Lung (tissue), 12 donors: Measurements from ENCODE around the gene COMMD1. TPM values are rescaled to one million over a fixed set of nuclear protein-coding genes. Genes with fewer than 3 reads are reported as not detected.
A peak's percentile ranks its signal among the peaks of the same experiment; 100 is the strongest.

Experiments used
- ATAC-seq: fragments of 200-7000 bp; cut with Tn5 transposase; one replicate; pipeline ENCODE4 v1.9.1; 2020; ENCODE audit warnings: moderate number of reproducible peaks; ENCODE audit not compliant: insufficient read depth, low FRiP score
- DNase-seq, 3 donors: peaks; one replicate each; pipeline ENCODE4 v3.0.0-alpha.2; 2013 to 2017
- H3K27ac ChIP-seq, 2 donors: one replicate each; pipeline ENCODE4 v1.5.1; 2013; ENCODE audit warnings: mild to moderate bottlenecking in 2 of 2, moderate library complexity in 2 of 2, control low read depth in 1 of 2, inconsistent platforms in 1 of 2, low read depth in 1 of 2, low read length in 1 of 2
- H3K27me3 ChIP-seq, 3 donors: one replicate each; pipeline ENCODE4 v1.5.1; 2013; ENCODE audit warnings: low read length in 2 of 3; ENCODE audit not compliant: control insufficient read depth in 3 of 3, insufficient read depth in 3 of 3
- H3K36me3 ChIP-seq, 4 donors: one replicate each; pipeline ENCODE4 v1.5.1; 2013; ENCODE audit warnings: low read length in 4 of 4, mild to moderate bottlenecking in 1 of 4, moderate library complexity in 1 of 4; ENCODE audit not compliant: control insufficient read depth in 4 of 4, insufficient read depth in 4 of 4
- H3K4me1 ChIP-seq, 5 donors: one replicate each; pipeline ENCODE4 v1.5.1; 2013; ENCODE audit warnings: low read length in 5 of 5, mild to moderate bottlenecking in 2 of 5, moderate library complexity in 1 of 5; ENCODE audit not compliant: control insufficient read depth in 5 of 5, insufficient read depth in 5 of 5
- H3K4me3 ChIP-seq: one replicate; pipeline ENCODE4 v1.5.1; 2013; ENCODE audit warnings: mild to moderate bottlenecking, control low read depth, moderate library complexity
- H3K9ac ChIP-seq, 2 donors: one replicate each; pipeline ENCODE4 v1.5.1; 2013; ENCODE audit warnings: low read length in 2 of 2, control low read depth in 1 of 2; ENCODE audit not compliant: insufficient read depth in 1 of 2
- H3K9me3 ChIP-seq, 4 donors: one replicate each; pipeline ENCODE4 v1.5.1; 2013; ENCODE audit warnings: low read length in 3 of 4, mild to moderate bottlenecking in 1 of 4, moderate library complexity in 1 of 4; ENCODE audit not compliant: control insufficient read depth in 4 of 4, insufficient read depth in 3 of 4
- WGBS, 2 donors: extraction: QIAGEN DNeasy Blood & Tissue Kit; methylation state at CpG; one replicate each; pipeline ENCODE4 v1.1.7; 2013; 5-methylcytosine and 5-hydroxymethylcytosine counted together
- polyA plus RNA-seq, 2 donors: library from polyadenylated mRNA; stranded (reverse); fragments of 200-250 nt; gene quantifications; one replicate each; pipeline ENCODE4 v1.2.1, GENCODE V29; 2013
- total RNA-seq, 2 donors: library from RNA; depleted of rRNA in 1 of 2; stranded (reverse); fragments of >200 nt in 1 of 2; gene quantifications; one replicate each; pipeline ENCODE4 v1.2.1, GENCODE V29; 2014 to 2021
- TF ChIP-seq, protein P1 (sequence below): IDR thresholded peaks from 2 replicates; pipeline ENCODE4 v1.5.1; 2012; ENCODE audit warnings: mild to moderate bottlenecking; ENCODE audit errors: control extremely low read depth, extremely low read depth
- donor health status: control.
- donor health status: control.
- donor health status: Bipolar disorder and iron deficiency.
- donor health status: healthy.
- donor health status: DM: yes; HTN: yes; CAD: no.

COMMD1 gene
- total and polyA plus RNA-seq, 4 donors: 31.0 to 41.7 (median 35.2) TPM

DNA sequence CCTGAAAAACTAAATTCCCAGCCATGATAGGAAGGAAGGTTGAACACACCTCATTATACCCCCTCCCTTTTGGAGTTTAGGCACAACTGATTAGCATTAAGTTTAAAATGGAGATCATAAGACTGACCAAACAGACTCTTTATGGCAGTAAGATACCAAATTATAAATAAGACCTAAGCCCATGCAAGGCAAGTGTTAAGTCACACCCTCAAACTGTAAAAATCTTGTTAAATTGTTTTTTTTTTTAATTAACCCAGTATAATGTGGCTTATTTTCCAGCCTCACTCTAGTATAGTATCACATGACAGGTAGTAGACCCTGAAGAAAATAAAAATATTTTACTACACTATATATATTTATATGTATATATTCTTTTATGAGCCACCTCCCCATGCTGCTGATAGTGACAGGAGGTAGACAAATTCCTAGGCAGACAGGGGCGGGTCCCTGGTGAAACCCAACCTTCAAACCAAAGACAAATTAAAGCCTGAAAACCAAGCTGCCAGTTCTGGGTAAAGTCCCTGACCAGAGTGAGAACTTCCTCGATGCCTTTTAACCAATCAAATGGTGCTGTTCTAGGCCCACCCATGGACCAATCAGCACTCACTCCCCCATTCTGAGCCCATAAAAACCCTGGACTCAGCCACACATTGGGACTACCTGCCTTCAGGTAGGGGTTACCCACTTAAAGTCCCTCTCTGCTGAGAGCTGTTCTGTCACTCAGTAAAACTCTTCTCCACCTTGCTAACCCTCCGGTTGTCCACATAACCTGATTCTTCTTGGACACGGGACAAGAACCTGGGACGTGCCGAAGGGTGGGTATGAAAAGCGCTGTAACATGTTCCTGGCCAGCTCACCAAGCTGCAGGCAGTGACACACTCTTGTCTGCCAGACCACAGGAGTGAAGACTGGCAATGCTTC lies 166.5 kb downstream of the COMMD1 start:
- no peak overlapping the region for H3K4me3 ChIP-seq
- no peak overlapping the region for H3K9ac ChIP-seq
- DNase-seq: no peak
- no peak for ATAC-seq
- peaks cover 0 to 8% (median under 1%) of the 10 kb centered on the region in 4 donors for H3K36me3 ChIP-seq
- WGBS, 2 donors: 97 to 98% methylated on average over 7 of the region's 7 CpGs
- H3K27me3 ChIP-seq: no peaks in the 10 kb centered on the region
- no peak overlapping the region for H3K27ac ChIP-seq
- H3K9me3 ChIP-seq: peaks cover 0 to 8% (median 3%) of the 10 kb centered on the region in 4 donors
- TF ChIP-seq, protein P1, sequence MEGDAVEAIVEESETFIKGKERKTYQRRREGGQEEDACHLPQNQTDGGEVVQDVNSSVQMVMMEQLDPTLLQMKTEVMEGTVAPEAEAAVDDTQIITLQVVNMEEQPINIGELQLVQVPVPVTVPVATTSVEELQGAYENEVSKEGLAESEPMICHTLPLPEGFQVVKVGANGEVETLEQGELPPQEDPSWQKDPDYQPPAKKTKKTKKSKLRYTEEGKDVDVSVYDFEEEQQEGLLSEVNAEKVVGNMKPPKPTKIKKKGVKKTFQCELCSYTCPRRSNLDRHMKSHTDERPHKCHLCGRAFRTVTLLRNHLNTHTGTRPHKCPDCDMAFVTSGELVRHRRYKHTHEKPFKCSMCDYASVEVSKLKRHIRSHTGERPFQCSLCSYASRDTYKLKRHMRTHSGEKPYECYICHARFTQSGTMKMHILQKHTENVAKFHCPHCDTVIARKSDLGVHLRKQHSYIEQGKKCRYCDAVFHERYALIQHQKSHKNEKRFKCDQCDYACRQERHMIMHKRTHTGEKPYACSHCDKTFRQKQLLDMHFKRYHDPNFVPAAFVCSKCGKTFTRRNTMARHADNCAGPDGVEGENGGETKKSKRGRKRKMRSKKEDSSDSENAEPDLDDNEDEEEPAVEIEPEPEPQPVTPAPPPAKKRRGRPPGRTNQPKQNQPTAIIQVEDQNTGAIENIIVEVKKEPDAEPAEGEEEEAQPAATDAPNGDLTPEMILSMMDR: no peak
- peaks cover 0 to 3% (median 0%) of the 10 kb centered on the region in 5 donors for H3K4me1 ChIP-seq

DNA sequence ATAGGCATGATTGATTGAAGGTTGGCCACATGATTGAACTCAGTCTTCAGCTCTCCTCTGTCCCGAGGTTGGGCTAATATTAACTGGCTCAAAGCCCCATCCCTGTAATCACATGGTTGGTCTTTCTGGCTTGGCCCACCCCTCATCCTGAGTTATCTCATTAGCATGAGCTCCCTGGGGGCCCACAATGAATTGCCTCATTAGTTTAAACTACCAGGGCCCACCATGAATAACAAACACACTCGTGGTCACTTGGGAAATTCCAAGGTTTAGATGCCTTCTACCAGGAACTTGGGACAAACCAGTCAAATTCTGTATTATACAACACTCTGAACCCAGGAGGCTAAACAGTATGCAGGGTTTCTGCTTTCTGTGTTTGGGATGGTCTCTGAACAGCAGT lies 168.8 kb downstream of the COMMD1 start:
- TF ChIP-seq, protein P1: no peak
- Histone ChIP-seq H3K9me3 (peaks cover 0 to 8% (median 3%) of the 10 kb centered on the region in 4 donors), H3K9ac (no peak overlapping the region), H3K4me3 (no peak overlapping the region), H3K27ac (no peak overlapping the region), H3K36me3 (peaks cover 0 to 8% (median under 1%) of the 10 kb centered on the region in 4 donors), H3K4me1 (peaks cover 0 to 4% (median 0%) of the 10 kb centered on the region in 5 donors), H3K27me3 (no peaks in the 10 kb centered on the region)
- ATAC-seq: no peak
- DNase-seq: no peak
- 79 to 82% methylated on average over 2 of the region's 2 CpGs for WGBS, 2 donors

DNA sequence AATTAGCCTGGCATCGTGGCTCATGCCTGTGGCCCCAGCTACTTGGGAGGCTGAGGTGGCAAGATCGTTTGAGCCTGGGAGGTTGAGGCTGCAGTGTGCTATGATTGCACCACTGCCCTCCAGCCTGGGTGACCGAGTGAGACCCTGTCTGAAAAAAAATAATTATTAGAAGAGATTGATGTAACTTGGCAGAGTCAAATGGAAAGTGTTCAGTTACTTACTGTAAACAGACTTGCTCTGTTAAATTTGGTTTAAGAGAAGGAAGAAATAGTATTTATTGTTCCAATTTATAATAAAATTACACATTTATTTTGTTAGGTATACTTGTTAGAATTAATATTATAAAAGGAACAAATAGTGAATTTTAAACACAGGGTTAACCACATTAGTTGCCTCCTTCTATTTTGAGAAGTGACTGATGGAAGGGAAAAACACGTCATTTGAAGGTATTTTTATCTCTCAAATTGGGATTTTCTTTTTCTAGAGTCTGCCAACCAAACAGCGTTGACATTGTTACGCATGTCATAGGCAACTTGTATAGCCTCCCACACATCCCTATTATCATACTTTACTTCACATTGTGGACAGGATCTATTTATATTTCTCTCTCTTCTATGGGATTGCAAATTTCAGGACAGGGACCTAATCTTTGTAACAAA lies 171.6 kb downstream of the COMMD1 start:
- TF ChIP-seq, protein P1: no peak
- Histone ChIP-seq H3K9me3 (peaks cover 0 to 8% (median 2%) of the 10 kb centered on the region in 4 donors), H3K4me1 (peaks cover 0 to 4% (median 0%) of the 10 kb centered on the region in 5 donors), H3K27ac (no peak overlapping the region), H3K36me3 (peaks cover 0 to 8% (median 0%) of the 10 kb centered on the region in 4 donors), H3K4me3 (no peak overlapping the region), H3K9ac (no peak overlapping the region), H3K27me3 (no peaks in the 10 kb centered on the region)
- 76 to 81% methylated on average over 6 of the region's 6 CpGs for WGBS, 2 donors
- ATAC-seq: no peak
- DNase-seq: peak in 2 of 3 donors; percentile 44 to 76
